Mesendoderm (in vitro differentiated cells): ENCODE results near the gene MMEL1. TPM values are rescaled to one million over a fixed set of nuclear protein-coding genes. Genes with fewer than 3 reads are reported as not detected.
"Not testable (repeated sequence)": the region's sequence is repeated elsewhere in the genome, so short reads cannot be mapped to it uniquely, and the experiment has no call there.

Source experiments
- DNase-seq: peaks from one replicate; pipeline ENCODE4 v3.0.0; 2013
- H2AK5ac ChIP-seq: 2 replicates; pipeline ENCODE4 v1.6.1; 2013; ENCODE audit warnings: low read length, inconsistent platforms
- H2BK120ac ChIP-seq: 2 replicates; pipeline ENCODE4 v1.6.1; 2013; ENCODE audit warnings: low read depth, mild to moderate bottlenecking, low read length, moderate library complexity, mixed read lengths
- H2BK15ac ChIP-seq: replicated peaks from 2 replicates; pipeline ENCODE4 v1.6.1; 2013; ENCODE audit warnings: low read depth, mild to moderate bottlenecking, moderate library complexity
- H2BK5ac ChIP-seq: 2 replicates; pipeline ENCODE4 v1.6.1; 2013; ENCODE audit warnings: low read length, inconsistent platforms
- H3K18ac ChIP-seq: 2 replicates; pipeline ENCODE4 v1.6.1; 2013; ENCODE audit warnings: mild to moderate bottlenecking, low read length, mixed read lengths
- H3K23ac ChIP-seq: one replicate; pipeline ENCODE4 v1.6.1; 2013; ENCODE audit warnings: low read length
- H3K27ac ChIP-seq: 2 replicates; pipeline ENCODE4 v1.5.1; 2013; ENCODE audit warnings: low read depth, mild to moderate bottlenecking, inconsistent platforms, low read length, moderate library complexity
- H3K27me3 ChIP-seq: 2 replicates; pipeline ENCODE4 v1.6.1; 2013; ENCODE audit warnings: low read length, control low read depth, mild to moderate bottlenecking, inconsistent platforms; ENCODE audit not compliant: insufficient read depth, poor library complexity
- H3K36me3 ChIP-seq: 2 replicates; pipeline ENCODE4 v1.6.1; 2013; ENCODE audit warnings: low read length, inconsistent platforms; ENCODE audit not compliant: control insufficient read depth, insufficient read depth
- H3K4ac ChIP-seq: one replicate; pipeline ENCODE4 v1.6.1; 2013; ENCODE audit warnings: low read depth, mild to moderate bottlenecking, low read length, moderate library complexity
- H3K4me1 ChIP-seq: 2 replicates; pipeline ENCODE4 v1.6.1; 2013; ENCODE audit warnings: low read depth, low read length, inconsistent platforms; ENCODE audit not compliant: control insufficient read depth
- H3K4me2 ChIP-seq: 2 replicates; pipeline ENCODE4 v1.6.1; 2013; ENCODE audit warnings: low read length
- H3K4me3 ChIP-seq: 2 replicates; pipeline ENCODE4 v1.5.1; 2013; ENCODE audit warnings: mild to moderate bottlenecking, low read length
- H3K56ac ChIP-seq: one replicate; pipeline ENCODE4 v1.6.1; 2013; ENCODE audit warnings: low read length
- H3K79me1 ChIP-seq: 2 replicates; pipeline ENCODE4 v1.6.1; 2013; ENCODE audit warnings: low read length, inconsistent platforms
- H3K79me2 ChIP-seq: 2 replicates; pipeline ENCODE4 v1.6.1; 2013; ENCODE audit warnings: mild to moderate bottlenecking, low read length; ENCODE audit not compliant: control insufficient read depth, insufficient read depth
- H3K9ac ChIP-seq: 2 replicates; pipeline ENCODE4 v1.6.1; 2013; ENCODE audit warnings: low read length, inconsistent platforms
- H4K5ac ChIP-seq: one replicate; pipeline ENCODE4 v1.6.1; 2013; ENCODE audit warnings: low read length
- H4K8ac ChIP-seq: one replicate; pipeline ENCODE4 v1.6.1; 2013; ENCODE audit warnings: low read depth, mild to moderate bottlenecking, control low read depth, low read length, moderate library complexity
- WGBS: extraction: QIAGEN DNeasy Blood & Tissue Kit; methylation state at CpG from one replicate; pipeline ENCODE4 v1.1.7; 2013; ENCODE audit warnings: low lambda C conversion rate, missing lambda C conversion rate; ENCODE audit not compliant: insufficient coverage; ENCODE audit errors: extremely low coverage; 5-methylcytosine and 5-hydroxymethylcytosine counted together
- polyA plus RNA-seq, 2 experiments: library from polyadenylated mRNA; stranded (reverse); fragments of 200-250 nt; gene quantifications; one replicate each; pipeline ENCODE4 v1.2.3, GENCODE V29; 2013

Gene MMEL1, protein sequence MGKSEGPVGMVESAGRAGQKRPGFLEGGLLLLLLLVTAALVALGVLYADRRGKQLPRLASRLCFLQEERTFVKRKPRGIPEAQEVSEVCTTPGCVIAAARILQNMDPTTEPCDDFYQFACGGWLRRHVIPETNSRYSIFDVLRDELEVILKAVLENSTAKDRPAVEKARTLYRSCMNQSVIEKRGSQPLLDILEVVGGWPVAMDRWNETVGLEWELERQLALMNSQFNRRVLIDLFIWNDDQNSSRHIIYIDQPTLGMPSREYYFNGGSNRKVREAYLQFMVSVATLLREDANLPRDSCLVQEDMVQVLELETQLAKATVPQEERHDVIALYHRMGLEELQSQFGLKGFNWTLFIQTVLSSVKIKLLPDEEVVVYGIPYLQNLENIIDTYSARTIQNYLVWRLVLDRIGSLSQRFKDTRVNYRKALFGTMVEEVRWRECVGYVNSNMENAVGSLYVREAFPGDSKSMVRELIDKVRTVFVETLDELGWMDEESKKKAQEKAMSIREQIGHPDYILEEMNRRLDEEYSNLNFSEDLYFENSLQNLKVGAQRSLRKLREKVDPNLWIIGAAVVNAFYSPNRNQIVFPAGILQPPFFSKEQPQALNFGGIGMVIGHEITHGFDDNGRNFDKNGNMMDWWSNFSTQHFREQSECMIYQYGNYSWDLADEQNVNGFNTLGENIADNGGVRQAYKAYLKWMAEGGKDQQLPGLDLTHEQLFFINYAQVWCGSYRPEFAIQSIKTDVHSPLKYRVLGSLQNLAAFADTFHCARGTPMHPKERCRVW
- 0.14 TPM for polyA plus RNA-seq (2013, experiment 1 of 2)
- polyA plus RNA-seq (2013, experiment 2 of 2) = 0.18 TPM

DNA sequence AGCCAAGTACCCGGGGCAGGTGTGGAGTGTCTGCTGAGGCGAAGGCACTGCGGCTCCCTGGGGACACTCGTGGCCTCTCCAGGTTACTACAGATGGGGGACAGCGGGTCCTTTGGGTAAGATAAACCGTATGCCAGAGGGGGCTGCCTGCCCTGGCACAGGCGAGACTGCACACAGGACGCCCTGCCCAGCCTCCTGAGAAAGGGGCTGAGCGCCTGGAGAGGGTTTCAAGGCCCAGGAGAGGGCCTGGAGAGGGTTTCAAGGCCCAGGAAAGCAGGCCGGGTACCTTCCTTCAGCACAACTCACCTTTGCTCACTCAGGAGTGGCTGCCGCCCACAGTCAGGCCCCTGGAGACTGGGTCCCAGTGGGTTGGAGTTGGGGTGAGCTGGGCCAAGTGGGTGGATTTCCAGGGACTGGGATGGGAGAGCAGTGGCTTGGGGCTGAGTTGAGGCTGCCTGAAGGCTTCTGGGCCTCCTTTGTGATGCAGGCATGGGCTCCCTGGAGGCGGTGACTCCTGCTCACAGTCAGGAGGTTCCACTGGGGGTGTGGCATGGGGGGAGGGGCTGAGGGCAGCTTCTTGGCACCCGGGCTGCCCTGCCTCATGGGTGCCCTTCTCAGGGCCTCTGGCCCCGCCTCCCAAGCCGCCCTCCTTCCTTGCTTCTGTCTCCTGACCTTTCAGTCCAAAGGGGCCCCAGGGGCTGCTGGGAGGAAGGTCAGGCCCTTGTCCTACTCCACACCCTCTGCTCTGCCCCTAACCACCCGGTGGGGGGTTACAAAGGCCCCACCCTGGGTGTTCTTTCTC lies at the start of gene MMEL1:
TSS of gene MMEL1 (minus strand) at position 456 of the 801 bp plus-strand sequence. CDS start 3,532 bp downstream, outside the sequence.
- H3K79me1 ChIP-seq = no peaks in the 10 kb centered on the region
- H4K8ac ChIP-seq = no peak within 1 kb of the TSS
- H3K23ac ChIP-seq = no peak within 1 kb of the TSS
- H3K79me2 ChIP-seq = no peaks in the 10 kb centered on the region
- no peak within 1 kb of the TSS for H3K9ac ChIP-seq
- peaks cover 8% of the 10 kb centered on the region for H3K27me3 ChIP-seq
- no peak within 1 kb of the TSS for H3K56ac ChIP-seq
- no peak within 1 kb of the TSS for H2AK5ac ChIP-seq
- no peak within 1 kb of the TSS for H3K4ac ChIP-seq
- H2BK15ac ChIP-seq = no peak within 1 kb of the TSS
- WGBS = no CpG with 5 or more reads among the region's 16 CpGs
- no peaks in the 10 kb centered on the region for H3K4me1 ChIP-seq
- H2BK5ac ChIP-seq = no peak within 1 kb of the TSS
- H3K4me3 ChIP-seq = no peak within 1 kb of the TSS
- no peaks in the 10 kb centered on the region for H3K36me3 ChIP-seq
- H3K4me2 ChIP-seq = no peak within 1 kb of the TSS
- no peak within 1 kb of the TSS for H3K18ac ChIP-seq
- no peak within 1 kb of the TSS for H2BK120ac ChIP-seq
- no peak within 1 kb of the TSS for H4K5ac ChIP-seq
- no peak within 1 kb of the TSS for H3K27ac ChIP-seq
- DNase-seq = no peak

DNA sequence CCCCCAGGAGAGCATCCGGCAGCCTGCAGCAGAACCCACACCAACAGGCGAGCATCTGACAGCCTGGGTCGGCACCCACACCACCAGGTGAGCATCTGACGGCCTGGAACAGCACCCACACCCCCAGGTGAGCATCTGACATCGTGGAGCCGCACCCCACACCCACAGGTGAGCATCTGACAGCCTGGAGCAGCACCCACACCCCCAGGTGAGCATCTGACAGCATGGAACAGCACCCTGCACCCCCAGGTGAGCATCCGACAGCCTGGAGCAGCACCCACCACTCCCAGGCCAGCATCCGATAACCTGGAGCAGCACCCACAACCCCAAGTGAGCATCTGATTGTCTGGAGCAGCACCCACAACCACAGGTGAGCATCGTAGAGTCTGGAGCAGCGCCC lies 43.9 kb upstream of the MMEL1 start:
- H3K27me3 ChIP-seq, H3K4ac ChIP-seq, H4K8ac ChIP-seq, H3K23ac ChIP-seq, H2BK5ac ChIP-seq, DNase-seq, H3K4me2 ChIP-seq, H3K79me2 ChIP-seq, H2BK120ac ChIP-seq, H3K9ac ChIP-seq, H3K56ac ChIP-seq, H3K4me1 ChIP-seq, H2BK15ac ChIP-seq, H3K27ac ChIP-seq, H3K18ac ChIP-seq, H3K79me1 ChIP-seq, H3K4me3 ChIP-seq, H2AK5ac ChIP-seq, H4K5ac ChIP-seq, H3K36me3 ChIP-seq: not testable (repeated sequence)
- no CpG with 5 or more reads among the region's 10 CpGs for whole genome bisulfite sequencing

DNA sequence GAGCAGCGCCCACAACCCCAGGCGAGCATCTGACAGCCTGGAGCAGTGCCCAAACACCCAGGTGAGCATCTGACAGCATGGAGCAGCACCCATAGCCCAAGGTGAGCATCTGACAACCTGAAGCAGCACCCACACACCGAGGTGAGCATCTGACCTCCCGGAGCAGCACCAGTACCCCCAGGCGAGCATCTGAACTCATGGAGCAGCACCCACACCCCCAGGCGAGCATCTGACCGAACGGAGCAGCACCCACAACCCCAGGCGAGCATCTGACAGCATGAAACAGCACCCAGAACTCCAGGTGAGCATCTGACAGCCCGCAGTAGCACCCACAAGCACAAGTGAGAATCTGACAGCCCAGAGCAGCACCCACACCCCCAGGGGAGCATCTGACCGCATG lies 38.8 kb upstream of the MMEL1 start:
- H3K23ac ChIP-seq, H2AK5ac ChIP-seq, H3K4ac ChIP-seq, H3K36me3 ChIP-seq, H3K4me1 ChIP-seq, H3K9ac ChIP-seq, H3K56ac ChIP-seq, H3K18ac ChIP-seq, H2BK120ac ChIP-seq, H2BK15ac ChIP-seq, H3K4me3 ChIP-seq, H3K4me2 ChIP-seq, H3K27me3 ChIP-seq, H2BK5ac ChIP-seq, H4K8ac ChIP-seq, H3K79me1 ChIP-seq, H3K27ac ChIP-seq, DNase-seq, H4K5ac ChIP-seq, H3K79me2 ChIP-seq: not testable (repeated sequence)
- no CpG with 5 or more reads among the region's 11 CpGs for WGBS

DNA sequence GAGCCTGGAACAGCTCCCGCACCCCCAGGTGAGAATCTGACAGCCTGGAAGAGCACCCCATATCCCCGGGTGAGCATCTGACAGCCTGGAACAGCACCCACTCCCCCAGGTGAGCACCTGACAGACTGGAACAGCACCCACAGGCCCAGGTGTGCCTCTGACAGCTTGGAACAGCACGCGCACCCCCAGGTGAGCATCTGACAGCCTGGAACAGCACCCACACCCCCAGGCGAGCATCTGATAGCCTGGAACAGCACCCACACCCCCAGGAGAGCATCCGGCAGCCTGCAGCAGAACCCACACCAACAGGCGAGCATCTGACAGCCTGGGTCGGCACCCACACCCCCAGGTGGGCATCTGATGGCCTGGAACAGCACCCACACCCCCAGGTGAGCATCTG lies 27.0 kb upstream of the MMEL1 start:
- H4K8ac ChIP-seq, H2AK5ac ChIP-seq, DNase-seq, H3K27me3 ChIP-seq, H3K27ac ChIP-seq, H3K18ac ChIP-seq, H3K4ac ChIP-seq, H3K4me2 ChIP-seq, H3K4me3 ChIP-seq, H3K79me1 ChIP-seq, H3K4me1 ChIP-seq, H3K23ac ChIP-seq, H2BK15ac ChIP-seq, H3K79me2 ChIP-seq, H4K5ac ChIP-seq, H3K56ac ChIP-seq, H2BK120ac ChIP-seq, H2BK5ac ChIP-seq, H3K36me3 ChIP-seq, H3K9ac ChIP-seq: not testable (repeated sequence)
- WGBS = no CpG with 5 or more reads among the region's 8 CpGs

- H3K27ac ChIP-seq, H2BK120ac ChIP-seq, H4K5ac ChIP-seq, H2BK15ac ChIP-seq, H3K36me3 ChIP-seq, H3K4ac ChIP-seq, H4K8ac ChIP-seq, DNase-seq, H3K79me2 ChIP-seq, H2AK5ac ChIP-seq, H3K56ac ChIP-seq, H3K4me2 ChIP-seq, H3K23ac ChIP-seq, H3K9ac ChIP-seq, H3K4me3 ChIP-seq, H3K27me3 ChIP-seq, H2BK5ac ChIP-seq, H3K79me1 ChIP-seq, H3K18ac ChIP-seq, H3K4me1 ChIP-seq: not testable (repeated sequence)
- WGBS = no CpG with 5 or more reads among the region's 10 CpGs
Measured at GRCh38 chr1:2657909-2658308, 25.1 kb upstream of the MMEL1 start.
